ENCODE data around the gene EVPLL. TPM values are rescaled to one million over a fixed set of nuclear protein-coding genes. Genes with fewer than 3 reads are reported as not detected.

The EVPLL gene
- total RNA-seq, 2 donors from 2014 or later: not detected

DNA sequence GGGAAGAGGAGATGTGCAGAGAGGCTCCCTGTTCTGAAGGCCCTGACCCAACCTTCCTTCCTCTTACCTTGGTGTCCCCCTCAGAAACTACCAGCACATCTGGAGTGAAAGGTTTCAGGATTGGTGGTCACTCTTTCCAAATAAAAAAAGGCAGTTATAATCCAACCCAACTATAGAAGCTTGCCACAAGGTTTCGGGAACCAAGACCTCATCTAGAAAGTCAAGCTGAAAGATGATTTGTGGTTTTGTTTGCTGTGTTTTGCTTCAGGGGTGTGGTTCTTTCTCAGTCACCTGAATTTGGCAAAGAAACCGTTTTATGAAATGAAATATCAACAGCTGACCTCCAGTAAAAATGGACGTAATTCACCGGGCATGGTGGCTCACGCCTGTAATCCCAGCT, 33.6 kb upstream of the EVPLL start:
- no peak overlapping the region for H3K4me3 ChIP-seq (ENCODE audit: low read length)
- H3K9me3 Mint-ChIP-seq: peaks cover 18% of the 10 kb centered on the region
- peaks cover 75% of the 10 kb centered on the region for H3K36me3 ChIP-seq (ENCODE audit: control insufficient read depth, insufficient read depth, low read length)
- no peaks in the 10 kb centered on the region for H3K4me1 Mint-ChIP-seq
- no peak overlapping the region for H3K27ac ChIP-seq (ENCODE audit: low read depth, low read length)
- WGBS, 2 experiments (ENCODE audit: insufficient coverage in 1 of 2, insufficient read length in 1 of 2): 92 to 96% methylated on average over 5 of the region's 5 CpGs
- H3K36me3 Mint-ChIP-seq (ENCODE audit: low read depth): peaks cover 85% of the 10 kb centered on the region
- no peaks in the 10 kb centered on the region for H3K27me3 ChIP-seq (ENCODE audit: control insufficient read depth, insufficient read depth, low read length, poor library complexity, severe bottlenecking)
- no peak for TF ChIP-seq CTCF (conservative IDR thresholded peaks at IDR 0.05)
- no peak for DNase-seq
- no peak overlapping the region for H3K4me3 Mint-ChIP-seq
- no peak overlapping the region for H3K27ac Mint-ChIP-seq
- H3K9ac ChIP-seq (ENCODE audit: extremely low read depth, low read length, poor library complexity, severe bottlenecking): no peak overlapping the region
- H3K9me3 ChIP-seq (ENCODE audit: control insufficient read depth, low read length): peaks cover 19% of the 10 kb centered on the region
- no peaks in the 10 kb centered on the region for H3K4me1 ChIP-seq (ENCODE audit: control insufficient read depth, insufficient read depth, low read length)
- H3K27me3 Mint-ChIP-seq (ENCODE audit: insufficient read depth): no peaks in the 10 kb centered on the region

DNA sequence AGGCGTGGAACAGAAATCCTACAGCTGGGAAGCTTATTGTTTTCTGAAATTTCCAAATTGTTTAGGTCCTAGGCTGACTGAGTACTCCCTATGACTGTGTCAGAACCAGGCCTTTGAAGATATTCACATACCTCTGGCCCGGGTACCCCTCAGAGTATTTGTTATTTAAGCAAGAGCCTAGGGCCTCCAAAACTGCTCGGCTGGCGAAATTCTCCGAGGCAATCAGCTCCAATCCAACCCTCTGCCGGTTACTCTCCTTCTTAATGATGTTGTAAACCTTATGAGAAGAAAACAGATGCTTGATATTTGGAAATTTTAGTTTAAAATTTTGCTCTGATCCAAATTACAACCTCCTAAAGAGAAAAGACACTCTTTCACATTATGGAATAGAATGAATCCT, 24.0 kb upstream of the EVPLL start:
- no peaks in the 10 kb centered on the region for H3K9me3 Mint-ChIP-seq
- Histone ChIP-seq H3K9me3 (ENCODE audit: control insufficient read depth, low read length) (no peaks in the 10 kb centered on the region), H3K9ac (ENCODE audit: extremely low read depth, low read length, poor library complexity, severe bottlenecking) (no peak overlapping the region), H3K4me1 (ENCODE audit: control insufficient read depth, insufficient read depth, low read length) (no peaks in the 10 kb centered on the region), H3K36me3 (ENCODE audit: control insufficient read depth, insufficient read depth, low read length) (peaks cover 50% of the 10 kb centered on the region), H3K27ac (ENCODE audit: low read depth, low read length) (no peak overlapping the region), H3K4me3 (ENCODE audit: low read length) (no peak overlapping the region), H3K27me3 (ENCODE audit: control insufficient read depth, insufficient read depth, low read length, poor library complexity, severe bottlenecking) (no peaks in the 10 kb centered on the region)
- TF ChIP-seq CTCF (conservative IDR thresholded peaks at IDR 0.05): no peak
- no peak for DNase-seq
- no peak overlapping the region for H3K27ac Mint-ChIP-seq
- WGBS, 2 experiments (ENCODE audit: insufficient coverage in 1 of 2, insufficient read length in 1 of 2): 90 to 95% methylated on average over 5 of the region's 6 CpGs
- no peaks in the 10 kb centered on the region for H3K27me3 Mint-ChIP-seq (ENCODE audit: insufficient read depth)
- H3K4me1 Mint-ChIP-seq: no peaks in the 10 kb centered on the region
- peaks cover 55% of the 10 kb centered on the region for H3K36me3 Mint-ChIP-seq (ENCODE audit: low read depth)
- no peak overlapping the region for H3K4me3 Mint-ChIP-seq

DNA sequence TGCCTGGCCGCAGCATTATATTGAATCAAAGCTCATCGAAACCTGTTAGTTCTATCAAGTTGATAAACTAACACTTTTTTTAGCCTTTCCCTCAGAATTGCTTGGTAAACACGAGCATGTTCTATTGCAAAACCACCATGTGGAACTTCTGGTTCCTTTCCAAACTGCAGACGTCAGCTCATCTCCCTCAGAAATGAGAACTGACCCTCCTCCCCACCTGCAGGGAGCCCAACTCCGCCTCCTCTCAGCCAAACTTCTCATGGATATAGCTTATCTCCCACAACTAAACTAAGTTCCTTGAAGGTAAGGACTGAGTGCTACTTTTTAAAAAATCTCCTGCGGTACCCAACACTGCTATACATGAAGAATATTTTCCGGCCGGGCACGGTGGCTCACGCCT, 21.0 kb upstream of the EVPLL start:
- peaks cover 56% of the 10 kb centered on the region for H3K36me3 Mint-ChIP-seq (ENCODE audit: low read depth)

More for the DNA sequence above, 21.0 kb upstream of the EVPLL start:
- H3K9me3 Mint-ChIP-seq: no peaks in the 10 kb centered on the region
- H3K4me1 Mint-ChIP-seq: no peaks in the 10 kb centered on the region
- Histone ChIP-seq H3K27me3 (ENCODE audit: control insufficient read depth, insufficient read depth, low read length, poor library complexity, severe bottlenecking) (no peaks in the 10 kb centered on the region), H3K27ac (ENCODE audit: low read depth, low read length) (no peak overlapping the region), H3K4me3 (ENCODE audit: low read length) (no peak overlapping the region), H3K36me3 (ENCODE audit: control insufficient read depth, insufficient read depth, low read length) (peaks cover 45% of the 10 kb centered on the region), H3K4me1 (ENCODE audit: control insufficient read depth, insufficient read depth, low read length) (no peaks in the 10 kb centered on the region), H3K9ac (ENCODE audit: extremely low read depth, low read length, poor library complexity, severe bottlenecking) (no peak overlapping the region), H3K9me3 (ENCODE audit: control insufficient read depth, low read length) (no peaks in the 10 kb centered on the region)
- TF ChIP-seq CTCF (conservative IDR thresholded peaks at IDR 0.05): no peak
- H3K4me3 Mint-ChIP-seq: no peak overlapping the region
- DNase-seq: no peak
- no peaks in the 10 kb centered on the region for H3K27me3 Mint-ChIP-seq (ENCODE audit: insufficient read depth)
- 95 to 96% methylated on average over 8 to 10 of the region's 10 CpGs for WGBS, 2 experiments (ENCODE audit: insufficient coverage in 1 of 2, insufficient read length in 1 of 2)
- H3K27ac Mint-ChIP-seq: no peak overlapping the region

All from endodermal cell (in vitro differentiated cells).